ENCODE measurements around the gene RTN4RL2. TPM values are rescaled to one million over a fixed set of nuclear protein-coding genes. Genes with fewer than 3 reads are reported as not detected.

RTN4RL2 gene
- total RNA-seq, 1 experiment from 2014 or later, result 15.5 TPM

GRCh38 chr11:57446055-57446454, 14.3 kb upstream of the RTN4RL2 start (continued):
- no peak for TF ChIP-seq ARID4B (CRISPR knock-in tag; IDR thresholded peaks at IDR 0.05; ENCODE audit: borderline replicate concordance)

- no peak for ATAC-seq
- H3K4me3 Mint-ChIP-seq, result no peak overlapping the region
- no peak overlapping the region for H3K27ac Mint-ChIP-seq
- DNase-seq (ENCODE audit: low spot score), result no peak
- H3K4me1 Mint-ChIP-seq, result peaks cover 9% of the 10 kb centered on the region
- no peak for TF ChIP-seq RORB (CRISPR knock-in tag; IDR thresholded peaks at IDR 0.05)
- no peak for TF ChIP-seq MYBL2 (CRISPR knock-in tag; IDR thresholded peaks at IDR 0.05)
- no peak for TF ChIP-seq NFE2L1 (CRISPR knock-in tag; IDR thresholded peaks at IDR 0.05)
- TF ChIP-seq NFATC4 (CRISPR knock-in tag; IDR thresholded peaks at IDR 0.05), result no peak
- H3K9me3 Mint-ChIP-seq, result no peaks in the 10 kb centered on the region
- no peaks in the 10 kb centered on the region for H3K36me3 Mint-ChIP-seq
- ChIA-PET POLR2A (no interaction called here), CTCF (interaction anchor here (0.9 to 1.6 kb wide), 5 partner anchors 11 to 114 kb away, joined by 3 to 4 read pairs (median 3); partner anchors contain the start of gene UBE2L6)
- peaks cover 51% of the 10 kb centered on the region for H3K27me3 Mint-ChIP-seq (ENCODE audit: low read depth)
These were observed 6.7 kb upstream of the RTN4RL2 start for GRCh38 chr11:57453543-57454177.

- CTCF ChIA-PET, result interaction anchor here (0.5 to 7.4 kb wide), 67 partner anchors 9 to 1979 kb away, joined by 3 to 260 read pairs (median 5); partner anchors contain the start of genes OR5A1, P2RX3, SLC43A1 and SMTNL1
- no peaks in the 10 kb centered on the region for H3K36me3 Mint-ChIP-seq
- peak; percentile 94 for DNase-seq (ENCODE audit: low spot score)
- peak overlapping the region; percentile 80 for H3K4me3 Mint-ChIP-seq
- H3K27me3 Mint-ChIP-seq (ENCODE audit: low read depth), result peaks cover 62% of the 10 kb centered on the region
- ATAC-seq, result peak; percentile 38
- H3K4me1 Mint-ChIP-seq, result peaks cover 26% of the 10 kb centered on the region
- no peaks in the 10 kb centered on the region for H3K9me3 Mint-ChIP-seq
- H3K27ac Mint-ChIP-seq, result no peak overlapping the region
- POLR2A ChIA-PET, result interaction anchor here (0.6 to 2.7 kb wide), 5 partner anchors 20 to 168 kb away, joined by 3 to 15 read pairs (median 4); no protein-coding TSS in a partner anchor
- TF ChIP-seq USF1 (CRISPR knock-in tag; IDR thresholded peaks at IDR 0.05) (no peak), TCF7 (CRISPR knock-in tag; IDR thresholded peaks at IDR 0.05; ENCODE audit: low read depth) (no peak), NFE2L1 (CRISPR knock-in tag; IDR thresholded peaks at IDR 0.05) (no peak), ZNF671 (CRISPR knock-in tag; IDR thresholded peaks at IDR 0.05) (no peak), ARID4B (CRISPR knock-in tag; IDR thresholded peaks at IDR 0.05; ENCODE audit: borderline replicate concordance) (no peak), ZNF219 (CRISPR knock-in tag; IDR thresholded peaks at IDR 0.05; ENCODE audit: borderline replicate concordance) (no peak), MLX (CRISPR knock-in tag; IDR thresholded peaks at IDR 0.05) (no peak), RORB (CRISPR knock-in tag; IDR thresholded peaks at IDR 0.05) (no peak), JUN (CRISPR knock-in tag; IDR thresholded peaks at IDR 0.05) (no peak), HMGXB4 (CRISPR knock-in tag; IDR thresholded peaks at IDR 0.05) (0 out of 2 replicates have a peak, but pooled peaks have one; percentile 32), FOXP4 (CRISPR knock-in tag; IDR thresholded peaks at IDR 0.05) (no peak), ZNF263 (CRISPR knock-in tag; IDR thresholded peaks at IDR 0.05; ENCODE audit: low read depth) (no peak)
These were observed 3.2 kb upstream of the RTN4RL2 start for GRCh38 chr11:57456960-57457642.

Data from WTC11 (cell line).